Mucosa of descending colon (tissue), 3 donors: Measurements from ENCODE around the gene ASXL2. TPM values are rescaled to one million over a fixed set of nuclear protein-coding genes. Genes with fewer than 3 reads are reported as not detected.
A peak's percentile ranks its signal among the peaks of the same experiment; 100 is the strongest.

Source experiments
- ATAC-seq: fragments of 200-7000 bp; cut with Tn5 transposase; one replicate; pipeline ENCODE4 v1.9.1; 2020; ENCODE audit warnings: mild to moderate bottlenecking, moderate library complexity
- DNase-seq, 3 donors: peaks; one replicate each; pipeline ENCODE4 v3.0.0-alpha.2; 2020
- H3K36me3 ChIP-seq: fragments of 200-600 bp; one replicate; pipeline ENCODE4 v1.8.0; 2021; ENCODE audit warnings: low read depth, mild to moderate bottlenecking
- H3K4me1 ChIP-seq: fragments of 200-600 bp; one replicate; pipeline ENCODE4 v1.8.0; 2021; ENCODE audit warnings: low read depth, mild to moderate bottlenecking
- H3K4me3 ChIP-seq: fragments of 200-600 bp; one replicate; pipeline ENCODE4 v1.8.0; 2021; ENCODE audit warnings: mild to moderate bottlenecking
- H3K9me3 ChIP-seq: fragments of 200-600 bp; one replicate; pipeline ENCODE4 v1.8.0; 2021; ENCODE audit warnings: mild to moderate bottlenecking
- intact Hi-C, 2 donors: fragments of 100-400 bp; cut with DNase I in 1 of 2; cut with micrococcal nuclease in 1 of 2; formaldehyde crosslinking; loops; one replicate each; pipeline versions ENCODE4 v1.11.0 to v1.11.1; 2022; cut with DNase I, micrococcal nuclease
- total RNA-seq, 3 donors: library from RNA; stranded (reverse); fragmentation: NEBNext Ultra II Directional in 2 of 3; extraction: Animal tissue kit (Norgen Biotek cat#: 25700) in 2 of 3; gene quantifications; one replicate each; pipeline versions ENCODE4 v1.2.1 to v1.2.4, GENCODE V29; 2021 to 2023
- TF ChIP-seq, protein P1 (sequence below): fragments of 200-600 bp; IDR thresholded peaks from one replicate; pipeline ENCODE4 v1.8.0; 2022; ENCODE audit warnings: antibody characterized with exemption, mild to moderate bottlenecking
- donor health status: DM: no; HTN: no; CAD: no; lungs with moderate emphysema.
- donor health status: DM: no; HTN: no; CAD: no.
- donor health status: DM: no; HTN: yes; CAD: no.

The ASXL2 gene
- total RNA-seq, 3 donors from 2014 or later: 29.9 to 39.2 (median 33.4) TPM

DNA sequence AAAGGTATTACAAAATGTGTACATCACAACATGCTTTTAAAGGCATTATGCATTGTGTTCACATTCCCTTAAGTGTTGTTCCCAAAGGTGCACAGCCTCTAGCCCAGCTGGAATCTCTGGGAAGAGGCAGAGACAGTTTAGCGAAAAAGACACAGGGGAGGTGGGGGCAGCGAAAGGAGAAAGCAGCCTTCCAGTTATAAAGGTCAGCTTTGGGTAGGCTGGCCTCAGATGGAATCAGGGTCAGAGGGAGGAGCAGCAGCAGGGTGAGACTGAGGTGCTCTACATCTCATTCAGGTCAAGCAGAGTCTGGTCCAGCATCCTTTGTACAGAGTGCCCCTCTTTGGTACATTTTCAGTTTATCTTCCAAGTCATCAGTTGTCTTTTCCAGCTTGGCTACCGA, 68.6 kb downstream of the ASXL2 start:
- Histone ChIP-seq H3K9me3 (no peaks in the 10 kb centered on the region), H3K4me3 (no peak overlapping the region), H3K36me3 (no peaks in the 10 kb centered on the region), H3K4me1 (no peaks in the 10 kb centered on the region)
- TF ChIP-seq, protein P1, sequence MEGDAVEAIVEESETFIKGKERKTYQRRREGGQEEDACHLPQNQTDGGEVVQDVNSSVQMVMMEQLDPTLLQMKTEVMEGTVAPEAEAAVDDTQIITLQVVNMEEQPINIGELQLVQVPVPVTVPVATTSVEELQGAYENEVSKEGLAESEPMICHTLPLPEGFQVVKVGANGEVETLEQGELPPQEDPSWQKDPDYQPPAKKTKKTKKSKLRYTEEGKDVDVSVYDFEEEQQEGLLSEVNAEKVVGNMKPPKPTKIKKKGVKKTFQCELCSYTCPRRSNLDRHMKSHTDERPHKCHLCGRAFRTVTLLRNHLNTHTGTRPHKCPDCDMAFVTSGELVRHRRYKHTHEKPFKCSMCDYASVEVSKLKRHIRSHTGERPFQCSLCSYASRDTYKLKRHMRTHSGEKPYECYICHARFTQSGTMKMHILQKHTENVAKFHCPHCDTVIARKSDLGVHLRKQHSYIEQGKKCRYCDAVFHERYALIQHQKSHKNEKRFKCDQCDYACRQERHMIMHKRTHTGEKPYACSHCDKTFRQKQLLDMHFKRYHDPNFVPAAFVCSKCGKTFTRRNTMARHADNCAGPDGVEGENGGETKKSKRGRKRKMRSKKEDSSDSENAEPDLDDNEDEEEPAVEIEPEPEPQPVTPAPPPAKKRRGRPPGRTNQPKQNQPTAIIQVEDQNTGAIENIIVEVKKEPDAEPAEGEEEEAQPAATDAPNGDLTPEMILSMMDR: no peak
- intact Hi-C loops: no loop called here
- ATAC-seq: no peak
- no peak for DNase-seq

DNA sequence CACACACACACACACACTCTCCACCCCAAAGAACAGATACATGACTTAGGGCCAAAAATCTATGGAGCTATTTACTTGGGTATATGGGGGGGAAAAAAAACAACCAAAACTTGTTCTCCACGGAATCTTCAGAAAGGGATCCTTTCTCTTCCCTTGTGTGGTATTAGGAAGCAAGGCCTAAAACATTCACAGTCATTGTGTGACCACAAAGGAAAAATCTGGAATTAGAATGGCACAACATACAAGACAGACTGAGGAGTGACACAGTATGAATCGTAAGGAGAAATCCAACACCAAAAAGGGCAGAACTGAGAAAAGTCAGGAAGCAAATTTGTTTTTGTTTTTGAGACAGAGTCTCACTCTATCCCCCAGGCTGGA, 70.3 kb downstream of the ASXL2 start:
- DNase-seq (no peak), ATAC-seq (no peak)
- no peak overlapping the region for H3K4me3 ChIP-seq
- no peaks in the 10 kb centered on the region for H3K9me3 ChIP-seq
- TF ChIP-seq, protein P1: no peak
- H3K4me1 ChIP-seq: no peaks in the 10 kb centered on the region
- intact Hi-C loops: no loop called here
- no peaks in the 10 kb centered on the region for H3K36me3 ChIP-seq

DNA sequence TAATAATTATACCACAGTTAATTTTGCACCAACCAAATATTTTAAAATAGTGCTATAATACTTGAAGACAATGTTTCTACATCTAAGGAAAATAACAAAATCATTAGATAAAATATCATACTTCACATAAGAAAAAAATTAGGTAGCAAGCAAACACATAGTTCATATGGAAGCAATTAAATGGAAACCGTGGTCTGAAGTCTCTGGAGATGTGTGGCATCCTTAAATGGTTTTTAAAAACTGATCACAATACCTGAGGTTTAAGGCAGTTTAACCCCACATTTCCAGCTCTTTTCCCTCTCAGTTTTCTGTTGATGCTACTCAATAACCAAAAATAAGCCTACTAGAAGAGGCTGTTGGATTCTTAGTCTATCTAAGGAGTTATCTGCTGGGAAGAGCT, 71.3 kb downstream of the ASXL2 start:
- Histone ChIP-seq H3K9me3 (no peaks in the 10 kb centered on the region), H3K4me1 (no peaks in the 10 kb centered on the region), H3K36me3 (no peaks in the 10 kb centered on the region), H3K4me3 (no peak overlapping the region)
- DNase-seq (no peak), ATAC-seq (no peak)
- intact Hi-C loops: no loop called here
- TF ChIP-seq, protein P1: no peak

DNA sequence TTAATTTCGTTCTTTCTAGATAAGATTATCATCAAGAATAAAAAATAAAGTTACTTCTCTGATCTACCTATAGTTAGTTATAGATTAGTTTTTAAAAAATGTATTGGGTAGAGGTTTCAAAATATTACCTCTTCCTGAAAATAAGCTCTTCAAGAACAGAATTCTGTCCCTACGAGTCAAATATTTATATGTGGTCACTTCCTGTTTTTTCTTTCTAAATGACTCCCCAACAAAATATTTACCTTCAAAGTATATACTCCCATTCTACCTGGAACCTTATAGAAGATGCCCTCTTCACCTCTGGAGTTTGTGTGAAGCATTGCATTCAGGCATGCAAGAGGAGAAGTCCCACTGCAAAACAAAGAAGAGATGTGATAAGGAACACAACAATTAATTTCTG, 72.3 kb downstream of the ASXL2 start:
- TF ChIP-seq, protein P1: no peak
- H3K36me3 ChIP-seq: no peaks in the 10 kb centered on the region
- no peak for DNase-seq
- no peaks in the 10 kb centered on the region for H3K9me3 ChIP-seq
- intact Hi-C loops: no loop called here
- H3K4me1 ChIP-seq: no peaks in the 10 kb centered on the region
- no peak for ATAC-seq
- no peak overlapping the region for H3K4me3 ChIP-seq

DNA sequence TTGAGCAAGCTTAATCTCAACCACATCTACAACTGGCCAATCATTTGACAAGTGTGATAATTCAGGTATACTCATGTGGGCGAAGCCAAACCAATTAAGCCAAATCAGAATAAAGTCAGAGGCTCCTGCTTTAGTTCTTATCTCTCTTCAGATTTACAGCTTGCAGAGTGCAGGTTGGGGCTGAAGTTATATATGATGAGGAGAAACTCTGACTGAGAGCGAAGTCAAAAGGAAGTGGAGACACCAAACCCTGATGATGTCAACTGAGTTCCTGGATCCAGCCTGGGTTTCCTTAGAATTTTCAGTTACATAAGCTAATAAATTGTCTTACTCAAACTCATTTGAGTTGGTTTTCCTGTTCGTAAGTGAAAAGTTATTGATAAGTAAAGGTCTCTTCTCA, 73.9 kb downstream of the ASXL2 start:
- ATAC-seq (peak; percentile 44), DNase-seq (no peak)
- peaks cover 5% of the 10 kb centered on the region for H3K4me1 ChIP-seq
- H3K9me3 ChIP-seq: no peaks in the 10 kb centered on the region
- no peaks in the 10 kb centered on the region for H3K36me3 ChIP-seq
- no peak overlapping the region for H3K4me3 ChIP-seq
- intact Hi-C loops: no loop called here
- TF ChIP-seq, protein P1: no peak

DNA sequence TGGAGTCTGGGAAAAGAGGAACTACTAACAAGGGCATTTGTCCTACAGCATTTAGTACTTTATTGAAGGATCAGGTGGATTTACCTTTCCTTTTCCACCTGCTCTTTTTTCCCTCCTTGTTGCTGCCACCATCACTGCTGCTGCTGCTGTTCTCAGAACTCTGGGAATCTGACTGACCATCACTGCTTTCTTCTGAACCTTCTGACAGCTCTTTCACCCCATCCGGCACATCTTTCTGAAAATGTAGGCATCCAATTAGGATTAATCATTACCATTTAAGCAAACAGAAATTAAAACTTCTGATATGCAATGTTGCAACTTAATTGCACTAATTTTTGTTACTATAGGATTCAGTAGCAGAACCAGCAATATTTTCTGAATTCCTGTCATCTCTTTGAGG, 79.0 kb downstream of the ASXL2 start:
- Histone ChIP-seq H3K4me3 (no peak overlapping the region), H3K36me3 (no peaks in the 10 kb centered on the region), H3K4me1 (peaks cover 8% of the 10 kb centered on the region), H3K9me3 (no peaks in the 10 kb centered on the region)
- no peak for ATAC-seq
- DNase-seq: no peak
- intact Hi-C loops: no loop called here
- TF ChIP-seq, protein P1: no peak
